Stimulated activated CD4-positive, alpha-beta T cell treated with anti-CD3 and anti-CD28 coated beads, Interleukin-15, amount 100 ng/mL, for 1 hour (primary cell): ENCODE results near the gene PMEPA1.

ENCODE experiments used
- DNase-seq, 2 donors: peaks; one replicate each; pipeline ENCODE4 v3.0.0-alpha.2; 2020; ENCODE audit warnings: low read depth in 1 of 2, low spot score in 1 of 2

Gene PMEPA1

DNA sequence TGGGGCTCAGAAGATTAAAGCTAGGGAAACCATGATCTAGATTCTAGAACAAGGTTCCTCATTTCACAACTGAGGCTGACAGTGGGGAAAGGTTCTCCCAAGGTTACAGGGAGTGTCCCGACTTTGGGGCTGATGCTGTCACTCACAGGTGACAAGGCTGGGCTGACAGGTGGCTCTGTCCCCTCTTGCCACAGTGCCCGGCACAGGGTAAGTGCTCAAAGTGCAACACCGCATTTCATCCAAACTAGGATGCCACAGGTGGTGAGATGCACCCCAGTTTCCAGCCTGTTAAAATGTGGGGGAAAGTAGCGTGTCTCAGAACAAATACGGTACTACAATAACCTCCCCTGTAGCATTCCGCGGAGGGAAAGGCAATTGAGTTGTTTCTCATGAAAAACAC, 97.4 kb downstream of the PMEPA1 start:
- DNase-seq = no peak

- no peak for DNase-seq
Measured at GRCh38 chr20:57611586-57612311, 98.1 kb downstream of the PMEPA1 start.

- no peak for DNase-seq
Measured at GRCh38 chr20:57610261-57610952, 99.4 kb downstream of the PMEPA1 start.

- no peak for DNase-seq
Measured at GRCh38 chr20:57609842-57610167, 100.0 kb downstream of the PMEPA1 start.

GRCh38 chr20:57609086-57609841, 100.6 kb downstream of the PMEPA1 start:
- DNase-seq = no peak

DNA sequence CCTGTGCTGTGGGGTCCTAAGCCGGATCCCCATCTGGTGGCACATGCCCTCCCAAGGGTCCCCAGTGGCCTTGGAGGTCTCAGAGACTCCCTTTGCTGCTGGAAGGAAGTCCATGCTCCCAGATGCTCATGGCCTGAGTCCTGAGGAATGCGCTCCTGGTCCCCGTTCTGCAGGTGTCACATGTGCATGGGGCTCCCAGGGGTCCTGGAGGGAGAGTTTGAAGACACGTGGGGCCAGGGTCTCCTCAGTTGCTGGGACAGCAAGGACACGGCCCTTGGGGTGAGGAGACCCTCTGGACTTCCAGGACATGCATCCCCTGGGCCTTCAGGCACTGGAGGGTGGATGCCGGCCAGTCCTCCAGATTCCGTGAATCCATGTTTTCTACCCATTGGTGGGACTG, 101.3 kb downstream of the PMEPA1 start:
- DNase-seq = no peak

- DNase-seq = no peak
Measured at GRCh38 chr20:57605878-57606277, 103.9 kb downstream of the PMEPA1 start.

GRCh38 chr20:57605045-57605444, 104.8 kb downstream of the PMEPA1 start:
- DNase-seq = no peak

DNA sequence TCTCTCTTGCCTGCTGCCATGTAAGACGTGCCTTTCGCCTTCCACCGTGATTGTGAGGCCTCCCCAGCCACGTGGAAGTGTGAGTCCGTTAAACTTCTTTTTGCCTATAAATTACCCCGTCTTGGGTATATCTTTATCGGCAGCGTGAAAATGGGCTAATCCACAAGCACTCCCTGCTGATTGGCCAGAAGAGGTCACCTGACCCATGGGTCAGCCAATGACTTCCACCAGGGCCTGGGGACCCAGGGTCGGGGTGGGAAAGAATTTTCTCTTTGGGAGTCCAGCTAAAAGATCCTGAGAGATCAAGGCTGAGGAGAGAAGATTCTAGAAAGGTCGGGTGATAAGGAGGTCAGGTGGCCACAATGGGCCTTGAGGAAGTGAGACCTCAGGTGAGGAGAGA, 106.7 kb downstream of the PMEPA1 start:
- no peak for DNase-seq

DNA sequence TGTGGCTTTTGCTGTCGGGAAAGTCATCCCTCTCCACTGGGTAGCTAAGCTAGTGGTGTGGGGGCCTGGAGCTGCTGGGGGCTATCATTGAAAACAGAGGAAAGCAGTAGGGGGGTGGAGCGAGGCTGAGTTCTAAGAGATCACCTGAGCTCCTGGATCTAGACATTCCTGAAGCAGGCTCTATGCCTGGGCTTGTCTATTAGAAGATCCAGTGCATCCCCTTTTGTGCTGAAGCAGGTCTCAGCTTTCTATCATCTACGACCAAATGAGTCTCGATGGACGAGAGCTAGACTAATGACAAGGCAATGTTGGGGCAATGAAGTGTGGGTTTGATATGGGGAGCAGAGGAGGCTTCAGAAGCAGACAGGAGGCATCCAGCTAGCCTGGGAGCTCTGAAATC, 108.1 kb downstream of the PMEPA1 start:
- no peak for DNase-seq

- no peak for DNase-seq
Measured at GRCh38 chr20:57601211-57601570, 108.6 kb downstream of the PMEPA1 start.

GRCh38 chr20:57600320-57601210, 109.2 kb downstream of the PMEPA1 start:
- no peak for DNase-seq

- no peak for DNase-seq
Measured at GRCh38 chr20:57598491-57598890, 111.3 kb downstream of the PMEPA1 start.
